PFSK-1 (cell line): ENCODE results near the gene DOK5.

Experiments
- FOXP2 ChIP-seq: optimal IDR thresholded peaks from 2 replicates; pipeline ENCODE3; 2011; ENCODE audit warnings: borderline replicate concordance, control low read depth, inconsistent platforms; ENCODE audit not compliant: insufficient read depth; ENCODE audit errors: extremely low read length, extremely low read depth
- POLR2AphosphoS5 ChIP-seq: IDR thresholded peaks from 2 replicates; pipeline ENCODE4 v1.6.1; 2012; ENCODE audit warnings: low read depth, mild to moderate bottlenecking, control low read depth, low read length, moderate library complexity
- SIN3A ChIP-seq: IDR thresholded peaks from 2 replicates; pipeline ENCODE4 v1.6.1; 2012; ENCODE audit warnings: mild to moderate bottlenecking, low read length, moderate library complexity, borderline replicate concordance; ENCODE audit not compliant: insufficient read depth
- TAF1 ChIP-seq: IDR thresholded peaks from 2 replicates; pipeline ENCODE4 v1.6.1; 2012; ENCODE audit warnings: low read length, control low read depth, borderline replicate concordance; ENCODE audit not compliant: insufficient read depth
- TF ChIP-seq, protein P1 (sequence below), 2 experiments: IDR thresholded peaks; 2 replicates each; pipeline versions ENCODE4 v1.6.1 to v1.8.0; 2011 to 2012; ENCODE audit warnings: low read depth in 2 of 2, low read length in 2 of 2, control low read depth in 1 of 2, inconsistent platforms in 1 of 2, mild to moderate bottlenecking in 1 of 2, moderate library complexity in 1 of 2; ENCODE audit not compliant: insufficient read depth in 1 of 2

The DOK5 gene

DNA sequence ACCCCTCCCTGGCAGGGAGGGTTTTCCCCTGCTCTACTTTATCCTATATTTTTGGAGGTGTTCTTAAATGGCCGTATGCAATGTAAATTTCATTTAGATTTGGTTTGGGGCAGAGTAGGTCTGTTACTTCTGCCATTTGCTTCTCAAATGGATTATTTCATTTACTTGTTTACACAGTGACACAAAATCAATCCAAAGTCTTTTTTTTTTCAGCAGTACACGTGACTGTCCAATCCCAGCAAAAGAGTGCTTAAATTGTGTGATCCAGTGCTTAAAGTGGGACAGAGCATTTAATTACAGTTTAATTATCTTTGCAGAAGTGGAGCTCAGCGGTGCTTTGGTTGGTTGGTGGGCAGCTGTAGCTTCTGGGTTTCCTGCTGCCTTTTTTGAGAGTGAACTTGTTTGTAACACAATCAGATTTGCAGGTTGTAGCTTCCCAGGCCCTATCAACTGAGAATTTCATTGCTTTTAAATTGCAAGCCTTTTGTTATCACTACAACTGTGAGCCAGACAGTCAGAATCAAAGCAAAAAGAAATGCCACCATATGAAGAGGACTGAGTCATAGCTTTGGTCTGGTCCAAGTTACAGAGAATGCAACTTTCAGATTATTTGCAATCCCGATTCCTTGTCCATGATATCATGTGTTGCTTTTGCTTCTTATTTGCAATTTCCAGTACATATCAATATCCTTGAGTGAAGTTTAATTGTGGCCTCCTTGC lies 216.9 kb downstream of the DOK5 start:
- TF ChIP-seq TAF1 (no peak), SIN3A (no peak), FOXP2 (no peak), POLR2AphosphoS5 (no peak)
- TF ChIP-seq, protein P1, sequence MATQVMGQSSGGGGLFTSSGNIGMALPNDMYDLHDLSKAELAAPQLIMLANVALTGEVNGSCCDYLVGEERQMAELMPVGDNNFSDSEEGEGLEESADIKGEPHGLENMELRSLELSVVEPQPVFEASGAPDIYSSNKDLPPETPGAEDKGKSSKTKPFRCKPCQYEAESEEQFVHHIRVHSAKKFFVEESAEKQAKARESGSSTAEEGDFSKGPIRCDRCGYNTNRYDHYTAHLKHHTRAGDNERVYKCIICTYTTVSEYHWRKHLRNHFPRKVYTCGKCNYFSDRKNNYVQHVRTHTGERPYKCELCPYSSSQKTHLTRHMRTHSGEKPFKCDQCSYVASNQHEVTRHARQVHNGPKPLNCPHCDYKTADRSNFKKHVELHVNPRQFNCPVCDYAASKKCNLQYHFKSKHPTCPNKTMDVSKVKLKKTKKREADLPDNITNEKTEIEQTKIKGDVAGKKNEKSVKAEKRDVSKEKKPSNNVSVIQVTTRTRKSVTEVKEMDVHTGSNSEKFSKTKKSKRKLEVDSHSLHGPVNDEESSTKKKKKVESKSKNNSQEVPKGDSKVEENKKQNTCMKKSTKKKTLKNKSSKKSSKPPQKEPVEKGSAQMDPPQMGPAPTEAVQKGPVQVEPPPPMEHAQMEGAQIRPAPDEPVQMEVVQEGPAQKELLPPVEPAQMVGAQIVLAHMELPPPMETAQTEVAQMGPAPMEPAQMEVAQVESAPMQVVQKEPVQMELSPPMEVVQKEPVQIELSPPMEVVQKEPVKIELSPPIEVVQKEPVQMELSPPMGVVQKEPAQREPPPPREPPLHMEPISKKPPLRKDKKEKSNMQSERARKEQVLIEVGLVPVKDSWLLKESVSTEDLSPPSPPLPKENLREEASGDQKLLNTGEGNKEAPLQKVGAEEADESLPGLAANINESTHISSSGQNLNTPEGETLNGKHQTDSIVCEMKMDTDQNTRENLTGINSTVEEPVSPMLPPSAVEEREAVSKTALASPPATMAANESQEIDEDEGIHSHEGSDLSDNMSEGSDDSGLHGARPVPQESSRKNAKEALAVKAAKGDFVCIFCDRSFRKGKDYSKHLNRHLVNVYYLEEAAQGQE (IDR thresholded peaks at IDR 0.05; ENCODE audit: insufficient read depth in 1 of 2, low read depth in 2 of 2, low read length in 2 of 2): no peak

DNA sequence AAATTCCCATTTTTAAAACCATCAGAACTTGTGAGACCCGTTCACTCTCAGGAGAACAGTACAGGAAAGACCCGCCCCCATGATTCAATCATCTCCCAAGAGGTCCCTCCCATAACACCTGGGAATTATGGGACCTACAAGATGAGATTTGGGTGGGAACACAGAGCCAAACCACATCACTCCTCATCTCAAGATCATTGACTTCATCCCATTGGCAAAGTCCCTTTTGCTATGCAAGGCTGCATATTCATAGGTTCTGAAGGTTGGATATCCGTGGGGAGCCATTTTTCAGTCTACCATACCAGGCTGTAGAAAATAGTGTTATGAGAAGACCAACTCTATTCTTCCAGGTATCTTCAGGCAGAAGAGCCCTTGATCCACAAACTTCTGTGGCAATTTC lies 219.1 kb downstream of the DOK5 start:
- no peak for TF ChIP-seq SIN3A
- TF ChIP-seq TAF1: no peak
- TF ChIP-seq, protein P1 (IDR thresholded peaks at IDR 0.05; ENCODE audit: insufficient read depth in 1 of 2, low read depth in 2 of 2, low read length in 2 of 2): no peak
- no peak for TF ChIP-seq POLR2AphosphoS5
- TF ChIP-seq FOXP2: no peak

DNA sequence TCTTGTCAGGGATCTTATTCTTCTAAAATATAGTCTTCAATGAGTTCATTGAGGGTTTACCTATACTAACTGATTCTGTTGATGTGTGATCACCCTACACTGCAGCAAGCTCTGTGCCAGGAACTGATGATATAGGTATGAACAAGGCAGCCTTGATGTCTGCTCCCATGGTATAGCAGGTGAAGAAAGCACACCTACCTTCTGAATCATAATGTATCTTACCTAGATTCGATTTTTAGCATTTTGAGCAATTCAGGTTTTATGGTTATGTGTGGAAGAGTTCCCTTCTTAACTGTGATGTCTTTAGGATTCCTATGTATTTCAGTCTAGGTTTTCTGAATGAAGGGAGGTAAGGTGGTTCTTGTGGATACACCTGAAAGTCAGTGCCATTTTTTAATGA lies 223.0 kb downstream of the DOK5 start:
- TF ChIP-seq POLR2AphosphoS5 (no peak), TAF1 (no peak), SIN3A (no peak), FOXP2 (no peak)
- TF ChIP-seq, protein P1 (IDR thresholded peaks at IDR 0.05; ENCODE audit: insufficient read depth in 1 of 2, low read depth in 2 of 2, low read length in 2 of 2): no peak
